Stimulated activated CD8-positive, alpha-beta memory T cell treated with anti-CD3 and anti-CD28 coated beads, Interleukin-2, amount 100 ng/mL, for 1 hour (primary cell): Measurements from ENCODE around the gene OSTM1.

Experiments
- DNase-seq, 2 donors: peaks; one replicate each; pipeline ENCODE4 v3.0.0-alpha.2; 2020; ENCODE audit warnings: low read depth in 2 of 2

The OSTM1 gene, protein sequence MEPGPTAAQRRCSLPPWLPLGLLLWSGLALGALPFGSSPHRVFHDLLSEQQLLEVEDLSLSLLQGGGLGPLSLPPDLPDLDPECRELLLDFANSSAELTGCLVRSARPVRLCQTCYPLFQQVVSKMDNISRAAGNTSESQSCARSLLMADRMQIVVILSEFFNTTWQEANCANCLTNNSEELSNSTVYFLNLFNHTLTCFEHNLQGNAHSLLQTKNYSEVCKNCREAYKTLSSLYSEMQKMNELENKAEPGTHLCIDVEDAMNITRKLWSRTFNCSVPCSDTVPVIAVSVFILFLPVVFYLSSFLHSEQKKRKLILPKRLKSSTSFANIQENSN

DNA sequence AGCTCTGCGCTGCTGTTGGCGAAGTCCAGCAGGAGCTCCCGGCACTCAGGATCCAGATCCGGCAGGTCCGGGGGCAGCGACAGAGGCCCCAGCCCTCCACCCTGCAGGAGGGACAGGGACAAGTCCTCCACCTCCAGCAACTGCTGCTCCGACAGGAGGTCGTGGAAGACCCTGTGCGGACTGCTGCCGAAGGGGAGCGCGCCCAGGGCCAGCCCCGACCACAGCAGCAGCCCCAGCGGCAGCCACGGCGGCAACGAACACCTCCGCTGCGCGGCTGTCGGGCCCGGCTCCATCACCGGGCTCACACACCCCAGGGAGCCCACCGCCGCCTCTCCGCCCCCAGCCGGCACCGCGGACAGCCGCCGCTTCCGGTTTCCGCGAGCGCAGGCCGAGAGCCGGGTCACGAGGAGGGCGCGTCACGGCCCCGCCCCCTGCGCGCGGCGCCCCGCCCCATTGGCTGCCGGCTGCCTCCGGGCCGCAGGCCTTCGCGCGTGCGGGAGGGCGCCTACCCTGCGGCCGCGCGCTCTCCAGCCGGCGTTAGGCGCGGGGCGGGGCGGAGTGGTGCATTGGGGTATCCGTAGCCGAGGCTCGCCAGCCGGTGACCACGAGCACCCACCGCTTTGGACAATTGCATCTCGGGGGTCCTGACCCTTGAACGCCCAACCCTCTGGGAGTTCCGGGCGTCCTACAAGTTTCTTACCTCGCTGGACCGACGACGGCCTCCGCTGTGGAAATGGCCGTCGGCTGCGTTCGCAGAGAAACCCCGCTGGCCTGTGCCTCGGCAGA is at the start of gene OSTM1:
Gene OSTM1 (minus strand): TSS at position 383 of the 786 bp plus-strand sequence. CDS start 90 bp downstream, at position 293.
- DNase-seq: peak; percentile 90 to 92

DNA sequence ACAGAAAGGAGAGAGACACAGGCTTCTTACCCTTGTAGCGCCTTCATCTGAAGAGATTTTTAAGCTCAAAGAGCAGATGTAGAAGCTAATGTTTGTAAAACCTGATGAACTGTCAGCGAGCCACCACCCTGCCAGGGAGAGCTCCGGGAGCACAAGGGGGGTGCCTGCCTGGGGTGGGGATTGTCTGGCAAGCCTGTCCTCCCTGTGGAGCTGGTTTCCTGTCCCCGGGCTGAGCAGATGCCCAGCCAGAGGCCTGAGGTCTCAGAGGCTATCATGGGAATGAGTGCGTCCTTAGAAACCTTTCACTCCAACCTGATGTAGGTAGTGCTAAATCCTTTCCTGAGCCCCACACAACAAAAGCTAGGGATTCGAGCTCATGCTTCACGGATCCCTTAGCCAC is 49.4 kb upstream of the OSTM1 start:
- DNase-seq: no peak

DNA sequence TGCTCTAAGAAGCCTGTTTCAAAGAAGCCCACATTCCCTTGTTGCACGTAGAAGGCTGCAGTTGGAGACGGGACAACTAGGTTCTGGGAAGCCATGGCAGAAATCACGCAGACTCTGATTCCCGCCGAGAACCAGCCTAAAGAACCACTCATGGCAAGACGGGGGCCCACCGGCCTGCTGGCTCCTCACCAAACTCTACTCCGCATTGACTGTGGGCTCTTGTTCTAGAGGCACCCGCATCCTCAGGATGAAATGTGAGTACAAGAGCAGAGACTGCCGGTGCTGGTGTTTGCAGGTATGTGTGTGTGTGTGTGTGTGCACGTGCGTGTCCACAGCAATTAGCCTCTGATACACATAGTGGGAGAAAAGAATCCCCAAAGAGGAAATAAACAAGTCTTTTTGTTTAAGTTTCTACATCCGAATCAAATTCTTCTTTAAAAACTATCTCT is 49.0 kb upstream of the OSTM1 start:
- DNase-seq: no peak

DNA sequence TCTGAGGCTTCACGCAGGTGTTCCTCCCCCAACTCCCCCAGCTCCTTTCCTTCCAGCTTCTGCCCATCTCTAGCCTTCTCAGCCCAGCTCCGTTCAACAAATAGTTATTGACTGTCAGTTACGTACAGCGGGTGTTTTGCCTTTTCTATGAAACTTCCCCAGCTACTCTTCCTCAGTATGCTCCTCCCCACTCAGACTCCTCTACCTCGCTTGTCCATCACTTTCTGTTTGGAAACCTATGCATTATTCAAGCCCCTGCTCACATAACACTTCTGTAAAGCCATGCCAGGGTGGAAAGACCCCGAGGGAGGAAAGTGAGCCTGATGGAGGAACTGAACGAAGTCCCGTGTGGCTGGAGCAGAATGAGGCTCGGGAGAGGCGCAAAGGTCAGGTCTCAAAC is 47.1 kb upstream of the OSTM1 start:
- no peak for DNase-seq

DNA sequence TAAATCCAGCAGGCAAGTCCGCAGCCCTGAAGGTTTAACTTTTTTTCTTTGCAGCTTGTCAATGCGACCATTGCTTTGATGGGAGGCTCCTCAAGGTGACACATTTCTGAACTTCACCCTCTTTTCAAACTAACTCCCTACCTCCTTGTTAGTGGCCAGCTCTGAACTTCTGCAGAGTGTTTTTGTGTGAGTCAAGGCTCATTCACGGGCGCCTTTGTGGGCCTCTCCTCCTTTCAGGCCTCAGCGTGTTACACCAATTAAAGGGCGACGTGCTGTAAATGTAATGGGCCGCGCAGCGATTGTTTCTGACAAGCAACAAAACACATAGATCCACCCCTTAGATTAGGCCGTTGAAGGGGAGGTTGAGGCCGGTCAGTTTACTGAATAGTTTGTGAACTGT is 45.8 kb upstream of the OSTM1 start:
- DNase-seq: no peak

DNA sequence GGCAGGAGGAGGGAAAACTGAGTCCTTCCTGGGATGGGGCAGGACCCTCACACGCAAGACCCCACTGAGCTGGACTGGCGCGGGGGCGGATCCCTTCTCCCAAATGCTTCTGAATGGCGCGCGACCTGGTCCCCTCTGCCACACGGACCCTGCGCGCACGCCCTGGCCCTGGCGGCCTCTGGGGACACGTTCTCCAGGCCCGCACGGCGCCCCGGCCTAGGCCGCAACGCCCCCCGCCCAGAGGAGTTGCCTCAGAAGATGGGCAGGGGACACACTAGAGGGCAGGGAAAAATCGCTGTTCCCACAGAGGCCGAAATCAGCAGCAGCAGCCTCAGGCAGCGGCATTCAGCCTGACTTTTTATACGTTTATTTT is 45.2 kb upstream of the OSTM1 start:
- DNase-seq: no peak

DNA sequence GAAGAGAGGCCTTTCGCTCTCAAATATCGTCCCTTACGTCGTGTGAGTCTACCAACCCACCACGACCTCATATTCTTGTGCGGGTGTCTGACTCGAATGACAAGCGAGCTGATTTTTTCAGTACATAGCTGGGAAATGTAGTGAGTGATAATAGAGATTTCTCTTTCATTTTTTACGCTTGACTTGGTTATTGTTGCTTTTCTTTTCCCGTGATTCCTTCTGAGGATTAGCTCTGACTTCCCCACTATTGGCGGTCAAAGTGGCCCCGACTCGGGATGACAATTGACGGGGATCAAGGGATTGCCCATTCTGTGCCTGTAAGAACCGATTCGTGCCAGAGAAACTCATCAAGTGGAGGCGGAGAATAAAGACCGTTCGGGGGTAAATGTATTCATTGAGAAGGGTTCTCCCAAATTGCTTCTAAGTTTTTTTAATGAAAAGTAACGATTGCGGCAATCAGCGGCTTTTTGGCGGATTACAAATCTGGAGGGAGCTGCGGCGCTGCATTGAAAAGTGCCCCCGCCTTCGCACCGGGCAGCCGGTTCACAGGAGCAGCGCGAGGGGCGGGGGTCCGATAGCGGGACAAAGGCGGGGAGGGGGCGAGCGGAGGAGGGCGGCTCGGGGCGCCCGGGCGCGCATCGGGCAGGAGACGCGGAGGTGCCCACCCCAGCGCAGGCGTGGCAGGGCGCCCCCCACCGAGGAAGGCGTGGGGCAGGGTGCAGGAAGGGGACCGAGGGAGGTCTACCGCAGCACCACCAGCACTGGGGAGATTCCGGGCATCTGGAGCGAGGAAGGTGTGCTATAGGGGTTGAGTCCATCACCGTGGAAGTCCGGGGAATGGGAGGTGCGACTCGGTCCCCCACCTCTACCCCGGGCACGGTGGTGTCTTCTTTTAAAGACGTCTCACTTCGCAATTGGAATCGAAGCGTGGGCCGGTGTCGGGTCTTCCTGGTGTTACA is 44.5 kb upstream of the OSTM1 start:
- no peak for DNase-seq

DNA sequence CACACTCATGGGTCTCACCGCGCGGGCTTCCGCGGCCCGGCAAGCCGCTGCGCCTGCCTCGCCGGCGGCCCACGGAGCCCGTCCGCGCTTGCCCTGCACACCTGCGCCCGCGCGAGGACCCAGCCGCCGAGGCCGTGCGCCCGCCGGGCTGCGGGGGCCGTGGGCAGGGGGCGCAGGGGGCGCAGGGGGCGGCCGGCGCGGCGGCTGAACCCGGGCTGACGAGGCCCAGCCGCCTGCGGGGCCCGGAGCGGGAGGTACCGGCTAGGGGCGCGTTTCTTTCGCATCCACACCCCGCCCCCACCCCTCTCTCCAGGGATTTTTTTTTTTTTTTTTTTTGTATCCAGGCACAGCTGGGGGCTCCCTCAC is 43.8 kb upstream of the OSTM1 start:
- no peak for DNase-seq

DNA sequence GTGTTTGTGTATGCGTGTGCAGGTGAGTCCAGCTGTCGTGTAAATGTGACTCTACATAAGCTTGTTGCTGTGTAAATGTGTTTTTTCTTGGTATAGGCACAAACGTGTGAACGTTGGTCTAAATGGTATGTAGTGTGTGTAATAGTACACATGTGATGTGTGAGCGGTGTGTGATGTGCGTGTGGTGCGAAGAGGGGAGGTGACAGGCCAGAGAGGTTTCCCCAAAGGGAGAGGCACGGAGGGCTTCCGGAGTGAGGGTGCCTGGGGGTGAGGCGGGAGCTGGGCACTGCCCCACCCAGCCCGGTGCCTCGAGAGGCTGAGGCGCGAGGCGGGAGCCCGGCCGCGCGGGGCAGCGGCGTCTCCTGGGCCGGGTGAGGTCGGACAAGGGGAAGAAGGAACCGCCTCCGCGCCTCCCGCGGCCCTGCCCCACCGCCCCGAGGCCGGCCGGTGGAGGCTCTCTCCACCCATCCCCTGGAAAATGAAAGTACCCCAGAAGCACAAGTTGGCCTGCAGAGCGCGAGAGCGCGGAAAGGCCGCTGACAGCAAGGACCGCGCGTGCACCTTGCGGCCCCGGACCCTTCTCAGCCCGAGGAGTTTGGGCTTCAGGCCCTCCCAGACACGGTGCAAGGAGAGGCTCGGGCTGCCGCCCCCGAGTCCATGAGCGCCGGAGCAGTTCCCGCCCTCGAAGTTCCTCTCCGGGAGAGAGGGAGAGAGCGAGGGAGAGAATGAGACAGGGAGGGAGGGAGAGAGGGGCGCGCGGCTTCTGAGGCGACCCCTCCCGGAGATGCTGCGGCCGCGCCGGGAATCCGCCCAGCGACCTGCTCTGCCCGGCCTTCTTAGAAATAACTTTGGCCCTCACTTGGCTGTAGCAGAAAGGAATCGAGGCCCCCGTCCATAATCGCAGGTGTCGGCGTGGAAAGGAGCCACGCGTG is 43.2 kb upstream of the OSTM1 start:
- no peak for DNase-seq

DNA sequence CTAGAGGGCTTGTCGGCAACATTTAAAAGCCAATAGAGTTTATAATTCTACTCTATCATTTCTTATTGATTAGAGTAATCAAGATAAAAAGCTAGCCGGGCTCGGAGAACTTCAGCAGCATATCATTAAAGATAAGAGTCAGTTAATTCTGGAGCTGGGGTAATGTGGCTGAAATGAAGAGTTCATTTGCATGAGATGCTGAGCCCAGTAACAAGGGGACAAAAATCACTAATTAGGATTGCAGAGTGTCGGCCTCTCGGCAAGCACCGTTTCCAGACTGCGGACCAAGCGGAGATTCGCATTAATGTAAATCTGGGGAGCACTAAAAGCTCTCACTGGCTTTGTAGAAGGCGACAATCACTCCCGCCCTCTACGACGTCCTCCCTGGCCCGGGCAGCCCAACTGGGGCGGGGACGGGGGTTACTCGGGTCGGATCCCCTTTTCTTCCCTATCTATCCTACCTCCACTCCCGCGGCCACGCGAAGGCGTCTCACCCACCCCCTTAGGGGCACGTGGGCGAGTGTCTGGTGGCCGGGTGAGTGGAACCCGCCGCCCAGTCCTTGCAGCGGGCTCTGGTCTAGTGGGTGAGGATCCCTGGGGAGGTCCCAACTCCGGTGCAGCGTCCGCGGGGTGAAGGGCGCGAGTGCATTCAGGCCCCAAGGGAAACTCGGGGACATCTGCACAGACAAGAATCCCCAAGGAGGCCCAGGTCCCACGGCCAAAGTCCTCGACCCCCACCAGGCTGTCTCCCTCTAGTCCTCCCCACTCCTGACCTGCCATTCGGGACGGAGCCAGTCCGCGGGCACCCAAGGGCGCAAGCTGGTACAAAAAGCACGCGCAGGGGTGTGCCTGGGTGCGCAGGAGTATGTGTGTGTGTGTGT is 42.2 kb upstream of the OSTM1 start:
- DNase-seq: no peak

DNA sequence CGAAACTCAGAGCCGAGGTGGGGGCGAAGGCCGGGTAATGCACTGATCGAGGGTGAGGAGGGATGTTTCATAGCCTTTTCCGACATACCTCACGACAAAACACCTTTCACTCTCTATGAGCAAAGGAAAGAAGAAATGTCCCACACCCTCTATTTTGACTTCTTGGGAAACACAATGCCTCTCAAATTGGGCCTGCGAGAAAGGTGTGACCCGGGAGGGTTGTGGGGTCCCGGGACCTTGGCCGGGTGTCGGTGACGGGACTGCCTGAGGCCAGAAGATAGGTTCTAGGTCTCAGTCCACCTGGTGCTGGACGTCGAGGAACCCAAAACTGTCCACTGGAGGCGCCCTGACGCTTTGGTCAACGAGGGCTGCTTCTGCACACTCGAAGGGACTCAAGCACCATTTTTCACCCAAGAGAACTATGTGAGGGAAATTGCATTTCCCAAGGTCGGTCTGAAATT is 41.1 kb upstream of the OSTM1 start:
- DNase-seq: no peak

DNA sequence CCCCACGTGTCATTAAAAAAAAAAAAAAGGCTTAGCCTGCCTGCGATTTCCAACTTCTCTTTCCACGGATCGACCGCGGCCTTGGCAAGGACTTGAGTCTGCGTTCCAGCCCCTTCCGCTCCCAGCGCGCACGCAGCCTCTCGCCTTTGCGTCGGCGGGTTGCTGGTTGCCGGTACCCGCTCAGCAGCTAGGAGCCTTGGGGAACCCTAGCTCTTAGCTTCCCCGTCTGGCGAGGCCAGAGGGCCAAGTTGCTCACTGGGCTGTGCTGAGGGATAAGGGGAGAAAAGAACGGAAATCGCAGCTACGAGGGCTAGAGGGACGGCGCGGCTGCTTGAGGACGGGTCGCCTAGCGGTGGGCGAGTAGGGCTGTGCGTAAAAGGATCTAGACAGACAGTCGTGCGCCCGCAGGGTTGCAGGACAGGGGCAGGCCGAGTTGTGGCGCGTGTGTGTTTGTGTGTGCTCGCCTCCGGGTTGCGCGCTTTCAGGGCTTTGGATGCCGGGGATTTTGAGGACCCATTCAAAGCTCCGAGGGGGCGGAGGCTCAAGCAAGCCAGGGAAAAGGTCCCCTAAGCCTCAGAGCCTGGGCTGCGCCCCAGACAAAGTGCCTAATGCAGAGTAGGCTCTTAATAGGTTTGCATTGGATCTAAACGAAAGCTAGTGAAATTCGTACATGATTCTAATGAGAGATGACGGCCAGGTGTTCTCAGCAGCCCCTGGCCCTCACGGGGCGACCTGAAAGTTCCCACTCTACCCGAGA is 40.5 kb upstream of the OSTM1 start:
- DNase-seq: no peak

DNA sequence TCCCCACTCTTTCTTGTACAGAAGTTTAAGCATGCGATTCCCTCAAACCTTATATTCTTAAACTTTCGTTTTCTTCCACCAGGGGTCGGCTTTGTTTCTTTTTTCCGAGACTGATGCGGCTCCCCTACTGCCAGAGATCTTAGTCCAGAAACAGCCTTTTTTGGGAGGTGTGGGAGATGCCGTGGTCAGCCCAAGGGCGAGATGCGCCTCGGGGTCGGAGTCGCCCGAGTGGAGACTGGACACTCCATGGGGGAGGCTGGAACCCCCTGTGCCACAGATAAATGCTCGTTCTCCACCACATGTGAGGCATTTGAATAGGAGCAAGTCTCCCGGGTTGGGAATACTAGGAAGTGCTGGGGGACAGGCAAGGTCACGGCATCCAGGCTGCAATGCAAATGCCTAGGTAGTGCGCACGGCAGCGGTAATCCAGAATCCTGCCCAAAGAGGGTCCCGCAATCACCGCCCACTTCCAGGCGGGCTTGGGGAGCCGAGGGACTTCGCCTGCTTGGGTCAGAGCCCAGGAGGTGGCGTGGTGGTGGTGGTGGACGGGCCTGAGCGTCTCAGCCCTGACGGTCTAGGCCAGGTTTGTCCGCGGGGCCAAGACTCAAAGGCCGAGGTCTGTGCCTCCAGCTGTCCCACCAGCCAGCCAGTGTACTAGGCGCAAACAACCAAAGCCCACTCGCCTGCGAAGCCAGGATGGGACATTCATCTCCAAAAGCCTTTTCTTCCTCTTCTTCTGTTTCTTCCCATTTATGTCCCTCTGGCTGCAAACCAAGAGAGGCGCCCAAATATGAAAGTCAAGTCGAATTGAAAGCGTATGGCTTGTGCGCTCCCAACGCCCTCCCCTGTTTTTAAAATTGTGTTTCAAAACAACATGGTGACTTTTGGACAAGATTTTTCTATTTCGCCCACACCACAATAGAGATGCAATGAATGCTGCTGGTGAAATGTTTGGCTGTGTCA is 39.3 kb upstream of the OSTM1 start:
- DNase-seq: no peak

DNA sequence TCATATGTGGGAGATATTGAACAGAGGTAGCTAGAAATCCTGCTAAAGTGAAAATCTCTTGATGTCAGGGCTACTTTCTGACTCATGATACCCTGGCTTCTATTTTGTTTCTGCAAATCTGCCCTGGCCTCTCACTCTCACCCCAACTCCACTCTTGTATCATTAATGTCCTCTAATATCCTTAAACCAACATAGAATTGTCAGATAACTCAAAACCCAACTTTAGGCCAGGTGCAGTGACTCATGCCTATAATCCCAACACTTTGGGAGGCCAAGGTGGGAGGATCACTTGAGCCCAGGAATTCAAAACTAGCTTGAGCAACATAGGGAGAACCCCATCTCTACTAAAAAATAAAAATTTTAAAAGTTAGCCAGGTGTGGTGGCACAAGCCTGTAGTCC is 33.8 kb upstream of the OSTM1 start:
- no peak for DNase-seq

DNA sequence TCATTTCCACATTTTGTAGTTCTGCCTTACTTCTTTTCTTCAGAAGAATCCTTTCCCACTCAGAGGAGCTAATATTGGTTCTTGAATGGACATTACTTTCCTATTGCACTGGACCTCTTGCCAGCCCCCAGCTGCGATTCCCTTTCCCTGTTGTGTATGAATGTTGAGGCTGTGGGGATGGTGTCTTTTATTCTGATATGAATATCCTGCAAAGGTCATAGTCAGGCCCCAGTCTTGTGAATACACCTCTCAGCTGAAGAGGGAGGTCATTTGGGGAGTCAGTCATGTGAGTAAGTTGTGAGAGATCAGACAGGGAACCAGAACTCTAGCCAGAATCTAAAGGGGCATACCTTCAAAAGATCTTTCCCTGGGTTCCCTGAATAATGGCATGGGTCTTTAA is 32.6 kb upstream of the OSTM1 start:
- DNase-seq: no peak

DNA sequence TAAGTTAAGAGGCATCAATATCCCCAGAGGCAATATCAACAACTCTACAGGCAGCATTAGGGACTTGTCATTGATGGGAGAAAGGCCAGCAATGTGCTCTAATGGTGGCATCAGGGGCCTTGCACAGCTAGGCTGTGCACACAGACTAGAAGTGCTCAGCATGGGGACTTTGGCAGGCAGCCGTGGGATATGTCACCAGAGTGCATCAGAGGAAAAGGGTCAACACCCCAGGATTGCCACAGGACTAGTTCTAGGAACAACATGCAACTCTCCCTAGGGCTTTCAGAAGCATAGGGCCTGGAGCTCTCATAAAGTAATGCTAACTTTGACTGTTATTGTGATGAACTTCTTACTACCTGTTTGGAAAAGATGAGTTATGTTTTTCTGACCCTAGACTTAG is 32.2 kb upstream of the OSTM1 start:
- no peak for DNase-seq

DNA sequence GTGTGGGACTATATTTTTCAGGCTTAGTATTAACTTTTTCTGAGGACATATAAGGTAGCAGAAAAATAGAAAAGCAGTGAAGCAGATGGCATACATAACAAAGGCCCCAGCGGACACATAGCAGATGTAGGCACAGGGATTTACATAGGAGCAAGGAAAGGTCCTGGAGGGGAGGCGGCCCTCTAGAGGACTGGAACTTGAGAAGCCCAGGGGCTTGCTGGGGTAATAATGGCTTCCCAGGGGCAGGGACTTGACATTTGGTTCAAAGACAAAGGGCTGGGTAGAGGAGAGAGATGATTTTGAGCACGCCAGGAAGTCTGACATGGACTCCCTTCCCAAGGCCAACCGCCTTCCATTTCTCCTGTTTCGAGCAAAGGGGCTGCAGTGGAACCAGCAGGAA is 31.7 kb upstream of the OSTM1 start:
- no peak for DNase-seq

DNA sequence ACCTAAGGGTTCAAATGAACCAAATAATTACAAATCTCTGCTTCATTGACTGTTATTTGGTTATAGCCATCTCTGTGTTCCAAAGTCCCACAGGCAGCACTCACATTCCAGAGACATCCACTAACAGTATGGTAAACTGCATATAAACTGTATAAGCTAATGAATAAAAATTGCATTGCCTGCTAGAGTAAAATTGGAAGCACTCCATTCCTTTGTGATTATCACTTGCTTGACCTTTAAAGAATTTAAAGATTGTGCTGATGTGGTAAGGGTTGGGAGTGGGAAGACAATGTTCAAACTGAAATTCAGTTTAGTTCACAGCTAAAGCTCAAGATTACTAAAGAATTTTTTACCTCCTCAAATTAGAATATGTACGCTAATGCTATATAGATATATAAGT is 31.0 kb upstream of the OSTM1 start:
- DNase-seq: no peak
